Ishikawa (cell line): Measurements from ENCODE around the gene PSPC1.

Experiments
- CEBPB ChIP-seq: IDR thresholded peaks from 2 replicates; pipeline ENCODE4 v1.6.1; 2012
- EP300 ChIP-seq: IDR thresholded peaks from 2 replicates; pipeline ENCODE4 v1.6.1; 2012; ENCODE audit warnings: borderline replicate concordance
- FOXM1 ChIP-seq: IDR thresholded peaks from 2 replicates; pipeline ENCODE4 v1.6.1; 2012; ENCODE audit warnings: low read depth, borderline replicate concordance
- NFIC ChIP-seq: IDR thresholded peaks from 2 replicates; pipeline ENCODE4 v1.6.1; 2012
- RAD21 ChIP-seq: IDR thresholded peaks from 2 replicates; pipeline ENCODE4 v1.6.1; 2012; ENCODE audit warnings: low read depth
- TAF1 ChIP-seq: IDR thresholded peaks from 2 replicates; pipeline ENCODE4 v1.6.1; 2012; ENCODE audit warnings: low read depth, mild to moderate bottlenecking
- TEAD4 ChIP-seq: IDR thresholded peaks from 2 replicates; pipeline ENCODE4 v1.6.1; 2012
- YY1 ChIP-seq: IDR thresholded peaks from 2 replicates; pipeline ENCODE4 v1.6.1; 2012; ENCODE audit warnings: low read depth
- TF ChIP-seq, protein P1 (sequence below): IDR thresholded peaks from 2 replicates; pipeline ENCODE4 v1.6.1; 2012; ENCODE audit warnings: low read depth, mild to moderate bottlenecking
- TF ChIP-seq, protein P2 (sequence below): IDR thresholded peaks from 2 replicates; pipeline ENCODE4 v1.6.1; 2012

DNA sequence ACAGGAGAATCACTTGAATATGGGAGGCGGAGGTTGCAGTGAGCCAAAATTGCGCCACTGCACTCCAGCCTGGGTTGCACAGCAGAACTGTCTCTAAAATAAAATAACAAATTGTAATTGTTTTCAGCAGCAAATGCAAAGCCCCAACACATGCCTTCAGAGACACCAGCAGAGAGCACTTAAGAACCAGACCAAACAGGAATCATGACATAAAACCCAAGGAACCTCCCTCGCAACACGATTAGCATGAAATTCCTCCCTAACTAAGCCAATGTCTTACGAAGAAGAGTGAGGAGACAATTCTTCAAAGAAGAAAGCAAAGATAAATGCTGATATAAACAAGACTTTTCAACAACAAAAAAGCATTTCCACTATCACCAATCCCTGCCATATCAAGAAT is 40.1 kb downstream of the PSPC1 start:
- no peak for TF ChIP-seq RAD21
- TF ChIP-seq, protein P1, sequence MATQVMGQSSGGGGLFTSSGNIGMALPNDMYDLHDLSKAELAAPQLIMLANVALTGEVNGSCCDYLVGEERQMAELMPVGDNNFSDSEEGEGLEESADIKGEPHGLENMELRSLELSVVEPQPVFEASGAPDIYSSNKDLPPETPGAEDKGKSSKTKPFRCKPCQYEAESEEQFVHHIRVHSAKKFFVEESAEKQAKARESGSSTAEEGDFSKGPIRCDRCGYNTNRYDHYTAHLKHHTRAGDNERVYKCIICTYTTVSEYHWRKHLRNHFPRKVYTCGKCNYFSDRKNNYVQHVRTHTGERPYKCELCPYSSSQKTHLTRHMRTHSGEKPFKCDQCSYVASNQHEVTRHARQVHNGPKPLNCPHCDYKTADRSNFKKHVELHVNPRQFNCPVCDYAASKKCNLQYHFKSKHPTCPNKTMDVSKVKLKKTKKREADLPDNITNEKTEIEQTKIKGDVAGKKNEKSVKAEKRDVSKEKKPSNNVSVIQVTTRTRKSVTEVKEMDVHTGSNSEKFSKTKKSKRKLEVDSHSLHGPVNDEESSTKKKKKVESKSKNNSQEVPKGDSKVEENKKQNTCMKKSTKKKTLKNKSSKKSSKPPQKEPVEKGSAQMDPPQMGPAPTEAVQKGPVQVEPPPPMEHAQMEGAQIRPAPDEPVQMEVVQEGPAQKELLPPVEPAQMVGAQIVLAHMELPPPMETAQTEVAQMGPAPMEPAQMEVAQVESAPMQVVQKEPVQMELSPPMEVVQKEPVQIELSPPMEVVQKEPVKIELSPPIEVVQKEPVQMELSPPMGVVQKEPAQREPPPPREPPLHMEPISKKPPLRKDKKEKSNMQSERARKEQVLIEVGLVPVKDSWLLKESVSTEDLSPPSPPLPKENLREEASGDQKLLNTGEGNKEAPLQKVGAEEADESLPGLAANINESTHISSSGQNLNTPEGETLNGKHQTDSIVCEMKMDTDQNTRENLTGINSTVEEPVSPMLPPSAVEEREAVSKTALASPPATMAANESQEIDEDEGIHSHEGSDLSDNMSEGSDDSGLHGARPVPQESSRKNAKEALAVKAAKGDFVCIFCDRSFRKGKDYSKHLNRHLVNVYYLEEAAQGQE = no peak
- no peak for TF ChIP-seq TAF1
- no peak for TF ChIP-seq EP300
- no peak for TF ChIP-seq YY1
- no peak for TF ChIP-seq CEBPB
- no peak for TF ChIP-seq NFIC
- TF ChIP-seq, protein P2, sequence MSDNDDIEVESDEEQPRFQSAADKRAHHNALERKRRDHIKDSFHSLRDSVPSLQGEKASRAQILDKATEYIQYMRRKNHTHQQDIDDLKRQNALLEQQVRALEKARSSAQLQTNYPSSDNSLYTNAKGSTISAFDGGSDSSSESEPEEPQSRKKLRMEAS = no peak
- TF ChIP-seq FOXM1 = no peak
- TF ChIP-seq TEAD4 = no peak
